GM23338 (cell line): ENCODE measurements around the gene FBXL19. TPM values are rescaled to one million over a fixed set of nuclear protein-coding genes. Genes with fewer than 3 reads are reported as not detected.

ENCODE experiments used
- ATAC-seq: fragments of 200-7000 bp; cut with Tn5 transposase; 3 replicates; pipeline ENCODE4 v1.9.1; 2020
- DNase-seq: peaks from one replicate; pipeline ENCODE4 v3.0.0-alpha.2; 2015; ENCODE audit warnings: low spot score
- H2AFZ ChIP-seq: fragments of 200-600 bp; sonication (generic); 2 replicates; pipeline ENCODE4 v1.8.0; 2016; ENCODE audit warnings: antibody characterized with exemption, mild to moderate bottlenecking, moderate library complexity
- H3F3A ChIP-seq: fragments of 200-600 bp; sonication (generic); replicated peaks from 2 replicates; pipeline ENCODE4 v1.8.0; 2017; ENCODE audit warnings: antibody characterized with exemption, mixed run types, low read depth
- H3K27ac ChIP-seq: fragments of 200-600 bp; sonication (generic); 2 replicates; pipeline ENCODE4 v1.6.1; 2016; ENCODE audit warnings: low read depth
- H3K27me3 ChIP-seq: fragments of 200-600 bp; sonication (generic); 2 replicates; pipeline ENCODE4 v1.8.0; 2016; ENCODE audit warnings: mild to moderate bottlenecking, mixed run types, moderate library complexity; ENCODE audit not compliant: insufficient read depth
- H3K36me3 ChIP-seq: fragments of 200-600 bp; sonication (generic); 2 replicates; pipeline ENCODE4 v1.8.0; 2016; ENCODE audit warnings: mild to moderate bottlenecking; ENCODE audit not compliant: insufficient read depth
- H3K4me1 ChIP-seq: fragments of 200-600 bp; sonication (generic); 2 replicates; pipeline ENCODE4 v1.8.0; 2016; ENCODE audit warnings: mild to moderate bottlenecking, moderate library complexity; ENCODE audit not compliant: insufficient read depth
- H3K4me2 ChIP-seq: fragments of 200-600 bp; sonication (generic); 2 replicates; pipeline ENCODE4 v1.7.1; 2017; ENCODE audit warnings: mixed run types
- H3K4me3 ChIP-seq: fragments of 200-600 bp; sonication (generic); 2 replicates; pipeline ENCODE4 v1.6.1; 2016; ENCODE audit warnings: mixed run types
- H3K79me2 ChIP-seq: fragments of 200-600 bp; sonication (generic); replicated peaks from 2 replicates; pipeline ENCODE4 v1.8.0; 2017; ENCODE audit warnings: mild to moderate bottlenecking; ENCODE audit not compliant: insufficient read depth
- H3K9me2 ChIP-seq: fragments of 200-600 bp; sonication (generic); 2 replicates; pipeline ENCODE4 v1.8.0; 2017; ENCODE audit not compliant: insufficient read depth
- H4K20me1 ChIP-seq: fragments of 200-600 bp; sonication (generic); replicated peaks from 2 replicates; pipeline ENCODE4 v1.8.0; 2017; ENCODE audit warnings: mild to moderate bottlenecking; ENCODE audit not compliant: insufficient read depth
- H3K27ac Mint-ChIP-seq: 2 replicates; pipeline ENCODE4 v1.8.0; 2020; ENCODE audit warnings: inconsistent platforms, mild to moderate bottlenecking, moderate library complexity, mixed read lengths
- H3K27me3 Mint-ChIP-seq: 3 replicates; pipeline ENCODE4 v1.8.0; 2022; ENCODE audit warnings: low read depth, mild to moderate bottlenecking, moderate library complexity, mixed read lengths, inconsistent platforms; ENCODE audit not compliant: insufficient read depth, poor library complexity
- H3K36me3 Mint-ChIP-seq: 3 replicates; pipeline ENCODE4 v1.8.0; 2021; ENCODE audit warnings: low read depth, mild to moderate bottlenecking, inconsistent platforms, moderate library complexity, mixed read lengths
- H3K4me1 Mint-ChIP-seq: 3 replicates; pipeline ENCODE4 v1.8.0; 2020; ENCODE audit warnings: mild to moderate bottlenecking, inconsistent platforms, mixed read lengths
- H3K4me3 Mint-ChIP-seq: 3 replicates; pipeline ENCODE4 v1.8.0; 2021; ENCODE audit warnings: moderate library complexity, mild to moderate bottlenecking, inconsistent platforms, mixed read lengths
- H3K9me3 Mint-ChIP-seq: 3 replicates; pipeline ENCODE4 v1.8.0; 2020; ENCODE audit warnings: moderate library complexity, mild to moderate bottlenecking, inconsistent platforms, mixed read lengths
- CREB1 ChIP-seq: fragments of 250-450 bp; sonication (Bioruptor Pico); IDR thresholded peaks from 2 replicates; pipeline ENCODE4 v1.5.0; 2020; ENCODE audit warnings: low read depth, mild to moderate bottlenecking, moderate library complexity
- EZH2 ChIP-seq: fragments of 200-600 bp; sonication (generic); IDR thresholded peaks from one replicate; pipeline ENCODE4 v1.8.0; 2017; ENCODE audit warnings: antibody characterized with exemption, mild to moderate bottlenecking, low read depth; ENCODE audit not compliant: unreplicated experiment
- POLR2AphosphoS5 ChIP-seq: IDR thresholded peaks from 2 replicates; pipeline ENCODE4 v1.6.1; 2016; ENCODE audit warnings: antibody characterized with exemption, low read depth
- REST ChIP-seq: IDR thresholded peaks from one replicate; pipeline ENCODE4 v1.6.1; 2018; ENCODE audit warnings: antibody characterized with exemption; ENCODE audit not compliant: unreplicated experiment
- ZNF331 ChIP-seq: fragments of 250-450 bp; sonication (Bioruptor Pico); IDR thresholded peaks from 2 replicates; pipeline ENCODE4 v1.5.0; 2020; ENCODE audit warnings: low read depth, mild to moderate bottlenecking, moderate library complexity
- polyA plus RNA-seq: library from polyadenylated mRNA; unstranded; fragments of >200 nt; fragmentation: Nextera tagmentation; extraction: Ambion mirVana; gene quantifications from 2 replicates; pipeline ENCODE4 v1.2.1, GENCODE V29; 2016
- total RNA-seq: library from RNA; depleted of rRNA; stranded (reverse); fragments of >200 nt; shearing (Covaris generic); gene quantifications from 2 replicates; pipeline ENCODE4 v1.2.3, GENCODE V29; 2014
- TF ChIP-seq, protein P1 (sequence below): fragments of 250-450 bp; sonication (Bioruptor Pico); IDR thresholded peaks from 2 replicates; pipeline ENCODE4 v1.5.0; 2020; ENCODE audit warnings: mild to moderate bottlenecking, moderate library complexity
- TF ChIP-seq, protein P2 (sequence below): IDR thresholded peaks from 2 replicates; pipeline ENCODE4 v1.6.1; 2016; ENCODE audit warnings: antibody characterized with exemption

The FBXL19 gene
- total and polyA plus RNA-seq, 2 experiments from 2014 or later = 12.5 to 71.5 TPM

DNA sequence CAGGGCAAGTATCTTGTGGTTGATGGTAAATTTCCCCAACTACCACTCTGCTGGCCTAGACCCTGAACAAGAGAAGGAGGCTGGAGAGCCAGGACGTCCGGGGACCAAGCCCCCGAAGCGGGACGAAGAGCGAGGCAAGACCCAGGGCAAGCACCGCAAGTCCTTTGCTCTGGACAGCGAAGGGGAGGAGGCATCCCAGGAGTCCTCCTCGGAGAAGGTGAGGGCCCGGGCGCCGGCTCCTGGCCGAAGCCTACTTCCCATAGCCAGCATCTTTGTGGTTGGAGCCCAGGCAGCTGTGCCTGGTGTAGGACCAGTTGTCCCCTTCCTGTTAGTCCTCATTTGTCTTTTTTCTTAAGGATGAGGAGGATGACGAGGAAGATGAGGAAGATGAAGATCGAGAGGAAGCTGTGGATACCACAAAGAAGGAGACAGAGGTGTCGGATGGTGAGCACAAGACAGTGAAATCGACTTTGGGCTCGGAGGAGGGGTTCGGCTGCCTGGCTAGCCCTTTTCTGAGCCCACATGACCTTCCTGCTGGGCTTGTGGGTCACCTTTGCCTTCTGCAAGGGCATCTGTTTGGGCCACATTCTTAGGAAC, 46.0 kb downstream of the FBXL19 start (continued):
- TF ChIP-seq, protein P1, sequence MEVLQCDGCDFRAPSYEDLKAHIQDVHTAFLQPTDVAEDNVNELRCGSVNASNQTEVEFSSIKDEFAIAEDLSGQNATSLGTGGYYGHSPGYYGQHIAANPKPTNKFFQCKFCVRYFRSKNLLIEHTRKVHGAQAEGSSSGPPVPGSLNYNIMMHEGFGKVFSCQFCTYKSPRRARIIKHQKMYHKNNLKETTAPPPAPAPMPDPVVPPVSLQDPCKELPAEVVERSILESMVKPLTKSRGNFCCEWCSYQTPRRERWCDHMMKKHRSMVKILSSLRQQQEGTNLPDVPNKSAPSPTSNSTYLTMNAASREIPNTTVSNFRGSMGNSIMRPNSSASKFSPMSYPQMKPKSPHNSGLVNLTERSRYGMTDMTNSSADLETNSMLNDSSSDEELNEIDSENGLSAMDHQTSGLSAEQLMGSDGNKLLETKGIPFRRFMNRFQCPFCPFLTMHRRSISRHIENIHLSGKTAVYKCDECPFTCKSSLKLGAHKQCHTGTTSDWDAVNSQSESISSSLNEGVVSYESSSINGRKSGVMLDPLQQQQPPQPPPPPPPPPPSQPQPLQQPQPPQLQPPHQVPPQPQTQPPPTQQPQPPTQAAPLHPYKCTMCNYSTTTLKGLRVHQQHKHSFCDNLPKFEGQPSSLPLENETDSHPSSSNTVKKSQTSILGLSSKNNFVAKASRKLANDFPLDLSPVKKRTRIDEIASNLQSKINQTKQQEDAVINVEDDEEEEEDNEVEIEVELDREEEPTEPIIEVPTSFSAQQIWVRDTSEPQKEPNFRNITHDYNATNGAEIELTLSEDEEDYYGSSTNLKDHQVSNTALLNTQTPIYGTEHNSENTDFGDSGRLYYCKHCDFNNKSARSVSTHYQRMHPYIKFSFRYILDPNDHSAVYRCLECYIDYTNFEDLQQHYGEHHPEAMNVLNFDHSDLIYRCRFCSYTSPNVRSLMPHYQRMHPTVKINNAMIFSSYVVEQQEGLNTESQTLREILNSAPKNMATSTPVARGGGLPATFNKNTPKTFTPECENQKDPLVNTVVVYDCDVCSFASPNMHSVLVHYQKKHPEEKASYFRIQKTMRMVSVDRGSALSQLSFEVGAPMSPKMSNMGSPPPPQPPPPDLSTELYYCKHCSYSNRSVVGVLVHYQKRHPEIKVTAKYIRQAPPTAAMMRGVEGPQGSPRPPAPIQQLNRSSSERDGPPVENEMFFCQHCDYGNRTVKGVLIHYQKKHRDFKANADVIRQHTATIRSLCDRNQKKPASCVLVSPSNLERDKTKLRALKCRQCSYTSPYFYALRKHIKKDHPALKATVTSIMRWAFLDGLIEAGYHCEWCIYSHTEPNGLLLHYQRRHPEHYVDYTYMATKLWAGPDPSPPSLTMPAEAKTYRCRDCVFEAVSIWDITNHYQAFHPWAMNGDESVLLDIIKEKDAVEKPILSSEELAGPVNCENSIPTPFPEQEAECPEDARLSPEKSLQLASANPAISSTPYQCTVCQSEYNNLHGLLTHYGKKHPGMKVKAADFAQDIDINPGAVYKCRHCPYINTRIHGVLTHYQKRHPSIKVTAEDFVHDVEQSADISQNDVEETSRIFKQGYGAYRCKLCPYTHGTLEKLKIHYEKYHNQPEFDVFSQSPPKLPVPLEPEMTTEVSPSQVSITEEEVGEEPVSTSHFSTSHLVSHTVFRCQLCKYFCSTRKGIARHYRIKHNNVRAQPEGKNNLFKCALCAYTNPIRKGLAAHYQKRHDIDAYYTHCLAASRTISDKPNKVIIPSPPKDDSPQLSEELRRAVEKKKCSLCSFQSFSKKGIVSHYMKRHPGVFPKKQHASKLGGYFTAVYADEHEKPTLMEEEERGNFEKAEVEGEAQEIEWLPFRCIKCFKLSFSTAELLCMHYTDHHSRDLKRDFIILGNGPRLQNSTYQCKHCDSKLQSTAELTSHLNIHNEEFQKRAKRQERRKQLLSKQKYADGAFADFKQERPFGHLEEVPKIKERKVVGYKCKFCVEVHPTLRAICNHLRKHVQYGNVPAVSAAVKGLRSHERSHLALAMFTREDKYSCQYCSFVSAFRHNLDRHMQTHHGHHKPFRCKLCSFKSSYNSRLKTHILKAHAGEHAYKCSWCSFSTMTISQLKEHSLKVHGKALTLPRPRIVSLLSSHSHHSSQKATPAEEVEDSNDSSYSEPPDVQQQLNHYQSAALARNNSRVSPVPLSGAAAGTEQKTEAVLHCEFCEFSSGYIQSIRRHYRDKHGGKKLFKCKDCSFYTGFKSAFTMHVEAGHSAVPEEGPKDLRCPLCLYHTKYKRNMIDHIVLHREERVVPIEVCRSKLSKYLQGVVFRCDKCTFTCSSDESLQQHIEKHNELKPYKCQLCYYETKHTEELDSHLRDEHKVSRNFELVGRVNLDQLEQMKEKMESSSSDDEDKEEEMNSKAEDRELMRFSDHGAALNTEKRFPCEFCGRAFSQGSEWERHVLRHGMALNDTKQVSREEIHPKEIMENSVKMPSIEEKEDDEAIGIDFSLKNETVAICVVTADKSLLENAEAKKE (CRISPR knock-in tag) = no peak
- no peak for TF ChIP-seq POLR2AphosphoS5

- no peak overlapping the region for H3K27ac ChIP-seq
- H3F3A ChIP-seq = 0 out of 2 replicates have a peak, but pooled peaks cover 3% of the 10 kb centered on the region
- H3K27me3 Mint-ChIP-seq = peaks cover 11% of the 10 kb centered on the region
- no peaks in the 10 kb centered on the region for H4K20me1 ChIP-seq
- H3K9me2 ChIP-seq = no peaks in the 10 kb centered on the region
- H3K4me3 ChIP-seq = no peak overlapping the region
- H3K9me3 Mint-ChIP-seq = no peaks in the 10 kb centered on the region
- no peaks in the 10 kb centered on the region; the same call in 2 of the 3 replicates for H3K4me1 Mint-ChIP-seq
- H3K36me3 ChIP-seq = peaks cover 50% of the 10 kb centered on the region
- no peak overlapping the region for H2AFZ ChIP-seq
- no peak for DNase-seq
- H3K27me3 ChIP-seq = no peaks in the 10 kb centered on the region
- H3K4me2 ChIP-seq = no peak overlapping the region
- no peaks in the 10 kb centered on the region for H3K79me2 ChIP-seq
- H3K4me1 ChIP-seq = no peaks in the 10 kb centered on the region
- peaks cover 86% of the 10 kb centered on the region for H3K36me3 Mint-ChIP-seq
- H3K27ac Mint-ChIP-seq = no peak overlapping the region
- H3K4me3 Mint-ChIP-seq = no peak overlapping the region
- ATAC-seq = no peak
- TF ChIP-seq CREB1 (no peak), EZH2 (no peak), ZNF331 (CRISPR knock-in tag) (no peak), REST (no peak)
- TF ChIP-seq, protein P2, sequence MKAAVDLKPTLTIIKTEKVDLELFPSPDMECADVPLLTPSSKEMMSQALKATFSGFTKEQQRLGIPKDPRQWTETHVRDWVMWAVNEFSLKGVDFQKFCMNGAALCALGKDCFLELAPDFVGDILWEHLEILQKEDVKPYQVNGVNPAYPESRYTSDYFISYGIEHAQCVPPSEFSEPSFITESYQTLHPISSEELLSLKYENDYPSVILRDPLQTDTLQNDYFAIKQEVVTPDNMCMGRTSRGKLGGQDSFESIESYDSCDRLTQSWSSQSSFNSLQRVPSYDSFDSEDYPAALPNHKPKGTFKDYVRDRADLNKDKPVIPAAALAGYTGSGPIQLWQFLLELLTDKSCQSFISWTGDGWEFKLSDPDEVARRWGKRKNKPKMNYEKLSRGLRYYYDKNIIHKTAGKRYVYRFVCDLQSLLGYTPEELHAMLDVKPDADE = no peak
These were observed 47.9 kb downstream of the FBXL19 start for GRCh38 chr16:30971298-30971697.
